Aorta (tissue), 5 donors: Measurements from ENCODE around the gene SMIM20. TPM values are rescaled to one million over a fixed set of nuclear protein-coding genes. Genes with fewer than 3 reads are reported as not detected.

ENCODE experiments used
- ATAC-seq: fragments of 200-7000 bp; cut with Tn5 transposase; one replicate; pipeline ENCODE4 v1.9.1; 2022; ENCODE audit warnings: moderate library complexity; ENCODE audit not compliant: low FRiP score
- DNase-seq, 2 donors: peaks; one replicate each; pipeline ENCODE4 v3.0.0-alpha.2; 2020
- H3K27ac ChIP-seq, 2 donors: one replicate each; pipeline ENCODE4 v1.5.1; 2013; ENCODE audit warnings: low read length in 2 of 2, mild to moderate bottlenecking in 2 of 2, moderate library complexity in 2 of 2, control low read depth in 1 of 2, inconsistent platforms in 1 of 2, low read depth in 1 of 2
- H3K27me3 ChIP-seq, 2 donors: one replicate each; pipeline ENCODE4 v1.6.1; 2013; ENCODE audit warnings: control low read depth in 1 of 2, low read length in 1 of 2, mild to moderate bottlenecking in 1 of 2, moderate library complexity in 1 of 2; ENCODE audit not compliant: insufficient read depth in 2 of 2, control insufficient read depth in 1 of 2
- H3K36me3 ChIP-seq, 2 donors: one replicate each; pipeline ENCODE4 v1.6.1; 2013; ENCODE audit warnings: control low read depth in 1 of 2, low read length in 1 of 2, mild to moderate bottlenecking in 1 of 2; ENCODE audit not compliant: insufficient read depth in 2 of 2, control insufficient read depth in 1 of 2
- H3K4me1 ChIP-seq, 2 donors: one replicate each; pipeline ENCODE4 v1.6.1; 2013; ENCODE audit warnings: low read length in 2 of 2, control low read depth in 1 of 2, mild to moderate bottlenecking in 1 of 2, moderate library complexity in 1 of 2; ENCODE audit not compliant: insufficient read depth in 2 of 2, control insufficient read depth in 1 of 2
- H3K4me3 ChIP-seq, 2 donors: one replicate each; pipeline ENCODE4 v1.5.1; 2013; ENCODE audit warnings: low read length in 2 of 2, control low read depth in 1 of 2, mild to moderate bottlenecking in 1 of 2
- H3K9me3 ChIP-seq: one replicate; pipeline ENCODE4 v1.6.1; 2013; ENCODE audit warnings: mild to moderate bottlenecking, low read length; ENCODE audit not compliant: control insufficient read depth
- WGBS, 2 donors: extraction: QIAGEN DNeasy Blood & Tissue Kit; methylation state at CpG; one replicate each; pipeline ENCODE4 v1.1.7; 2013; 5-methylcytosine and 5-hydroxymethylcytosine counted together
- intact Hi-C, 2 donors: fragments of 100-400 bp; cut with DNase I; formaldehyde crosslinking; loops; one replicate each; pipeline versions ENCODE4 v1.14.2 to v1.15.0; 2022
- polyA plus RNA-seq, 2 donors: library from polyadenylated mRNA; stranded (reverse); fragments of 200-250 nt; gene quantifications; one replicate each; pipeline ENCODE4 v1.2.3, GENCODE V29; 2013
- total RNA-seq, 2 donors: library from RNA; stranded (reverse); fragmentation: NEBNext Ultra II Directional; extraction: Animal tissue kit (Norgen Biotek cat#: 25700); gene quantifications; one replicate each; pipeline ENCODE4 v1.2.1, GENCODE V29; 2021
- donor health status: healthy with polysubstance abuse.
- donor health status: Bipolar disorder and iron deficiency.
- donor health status: DM: no; HTN: no; CAD: no.
- donor health status: DM: no; HTN: no; CAD: no.
- donor health status: DM: yes; HTN: yes; CAD: no.

The SMIM20 gene
- total and polyA plus RNA-seq, 4 donors = 18.1 to 68.0 (median 38.3) TPM

- Histone ChIP-seq H3K4me3 (no peak overlapping the region), H3K4me1 (no peaks in the 10 kb centered on the region), H3K27ac (no peak overlapping the region), H3K9me3 (no peaks in the 10 kb centered on the region), H3K36me3 (no peaks in the 10 kb centered on the region), H3K27me3 (no peaks in the 10 kb centered on the region)
- WGBS, 2 donors = 98% methylated on average over 4 of the region's 4 CpGs
- intact Hi-C loops = no loop called here
- DNase-seq = no peak
- ATAC-seq = no peak
These were observed 58.3 kb downstream of the SMIM20 start for GRCh38 chr4:25972366-25972765.

- H3K4me3 ChIP-seq = no peak overlapping the region
- intact Hi-C loops = no loop called here
- no peak for DNase-seq
- no peaks in the 10 kb centered on the region for H3K27me3 ChIP-seq
- no peak for ATAC-seq
- no peaks in the 10 kb centered on the region for H3K9me3 ChIP-seq
- no peak overlapping the region for H3K27ac ChIP-seq
- 9 to 23% methylated on average over 8 of the region's 8 CpGs for WGBS, 2 donors
- no peaks in the 10 kb centered on the region for H3K36me3 ChIP-seq
- H3K4me1 ChIP-seq = no peaks in the 10 kb centered on the region
These were observed 59.1 kb downstream of the SMIM20 start for GRCh38 chr4:25972984-25973745.

- no peaks in the 10 kb centered on the region for H3K27me3 ChIP-seq
- no peak for ATAC-seq
- no peaks in the 10 kb centered on the region for H3K36me3 ChIP-seq
- intact Hi-C loops = no loop called here
- H3K27ac ChIP-seq = no peak overlapping the region
- H3K9me3 ChIP-seq = no peaks in the 10 kb centered on the region
- no peak overlapping the region for H3K4me3 ChIP-seq
- no peak for DNase-seq
- 76 to 80% methylated on average over 7 of the region's 7 CpGs for WGBS, 2 donors
- no peaks in the 10 kb centered on the region for H3K4me1 ChIP-seq
These were observed 62.8 kb downstream of the SMIM20 start for GRCh38 chr4:25976780-25977179.

GRCh38 chr4:25977397-25978170 lies 63.6 kb downstream of the SMIM20 start:
- Histone ChIP-seq H3K4me3 (no peak overlapping the region), H3K4me1 (no peaks in the 10 kb centered on the region), H3K9me3 (no peaks in the 10 kb centered on the region), H3K27me3 (no peaks in the 10 kb centered on the region), H3K36me3 (no peaks in the 10 kb centered on the region), H3K27ac (no peak overlapping the region)
- intact Hi-C loops = no loop called here
- ATAC-seq = no peak
- WGBS, 2 donors = 89 to 90% methylated on average over 12 of the region's 12 CpGs
- DNase-seq = no peak

GRCh38 chr4:25978327-25978726 lies 64.3 kb downstream of the SMIM20 start:
- Histone ChIP-seq H3K36me3 (no peaks in the 10 kb centered on the region), H3K4me3 (no peak overlapping the region), H3K4me1 (no peaks in the 10 kb centered on the region), H3K27me3 (no peaks in the 10 kb centered on the region), H3K27ac (no peak overlapping the region), H3K9me3 (no peaks in the 10 kb centered on the region)
- no peak for ATAC-seq
- intact Hi-C loops = no loop called here
- no peak for DNase-seq
- 72 to 77% methylated on average over 8 of the region's 8 CpGs for WGBS, 2 donors

Other genes with a start within 250 kb of the SMIM20 start
- gene SEL1L3, start 51.2 kb upstream of the SMIM20 start, total RNA-seq = 10 to 100 TPM; 13.6 to 25.3 TPM
- 1 to 10 TPM; 1.9 to 8.3 TPM for gene SEL1L3, start 51.2 kb upstream of the SMIM20 start, polyA plus RNA-seq